GM23338 (cell line): ENCODE measurements around the gene PARD3.

Experiments used
- CTCF ChIP-seq, 2 experiments: fragments of 200-600 bp in 1 of 2; sonication (generic) in 1 of 2; conservative IDR thresholded peaks; 2 replicates each; pipeline versions ENCODE4 v1.5.1 to v1.6.1; 2016 to 2017; ENCODE audit warnings: antibody characterized with exemption in 2 of 2, low read depth in 2 of 2, mild to moderate bottlenecking in 2 of 2, moderate library complexity in 1 of 2
- EZH2 ChIP-seq: fragments of 200-600 bp; sonication (generic); IDR thresholded peaks from one replicate; pipeline ENCODE4 v1.8.0; 2017; ENCODE audit warnings: antibody characterized with exemption, mild to moderate bottlenecking, low read depth; ENCODE audit not compliant: unreplicated experiment
- POLR2AphosphoS5 ChIP-seq: IDR thresholded peaks from 2 replicates; pipeline ENCODE4 v1.6.1; 2016; ENCODE audit warnings: antibody characterized with exemption, low read depth
- TF ChIP-seq, protein P1 (sequence below): IDR thresholded peaks from one replicate; pipeline ENCODE4 v1.6.1; 2018; ENCODE audit warnings: antibody characterized with exemption; ENCODE audit not compliant: unreplicated experiment

- TF ChIP-seq CTCF (conservative IDR thresholded peaks at IDR 0.05; ENCODE audit: low read depth in 2 of 2) (no peak), POLR2AphosphoS5 (no peak), EZH2 (no peak)
- TF ChIP-seq, protein P1, sequence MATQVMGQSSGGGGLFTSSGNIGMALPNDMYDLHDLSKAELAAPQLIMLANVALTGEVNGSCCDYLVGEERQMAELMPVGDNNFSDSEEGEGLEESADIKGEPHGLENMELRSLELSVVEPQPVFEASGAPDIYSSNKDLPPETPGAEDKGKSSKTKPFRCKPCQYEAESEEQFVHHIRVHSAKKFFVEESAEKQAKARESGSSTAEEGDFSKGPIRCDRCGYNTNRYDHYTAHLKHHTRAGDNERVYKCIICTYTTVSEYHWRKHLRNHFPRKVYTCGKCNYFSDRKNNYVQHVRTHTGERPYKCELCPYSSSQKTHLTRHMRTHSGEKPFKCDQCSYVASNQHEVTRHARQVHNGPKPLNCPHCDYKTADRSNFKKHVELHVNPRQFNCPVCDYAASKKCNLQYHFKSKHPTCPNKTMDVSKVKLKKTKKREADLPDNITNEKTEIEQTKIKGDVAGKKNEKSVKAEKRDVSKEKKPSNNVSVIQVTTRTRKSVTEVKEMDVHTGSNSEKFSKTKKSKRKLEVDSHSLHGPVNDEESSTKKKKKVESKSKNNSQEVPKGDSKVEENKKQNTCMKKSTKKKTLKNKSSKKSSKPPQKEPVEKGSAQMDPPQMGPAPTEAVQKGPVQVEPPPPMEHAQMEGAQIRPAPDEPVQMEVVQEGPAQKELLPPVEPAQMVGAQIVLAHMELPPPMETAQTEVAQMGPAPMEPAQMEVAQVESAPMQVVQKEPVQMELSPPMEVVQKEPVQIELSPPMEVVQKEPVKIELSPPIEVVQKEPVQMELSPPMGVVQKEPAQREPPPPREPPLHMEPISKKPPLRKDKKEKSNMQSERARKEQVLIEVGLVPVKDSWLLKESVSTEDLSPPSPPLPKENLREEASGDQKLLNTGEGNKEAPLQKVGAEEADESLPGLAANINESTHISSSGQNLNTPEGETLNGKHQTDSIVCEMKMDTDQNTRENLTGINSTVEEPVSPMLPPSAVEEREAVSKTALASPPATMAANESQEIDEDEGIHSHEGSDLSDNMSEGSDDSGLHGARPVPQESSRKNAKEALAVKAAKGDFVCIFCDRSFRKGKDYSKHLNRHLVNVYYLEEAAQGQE: no peak
Observed at GRCh38 chr10:34097682-34098081, 717.4 kb downstream of the PARD3 start.
